Progenitor cell of endocrine pancreas (in vitro differentiated cells): ENCODE data around the gene DOCK1. TPM values are rescaled to one million over a fixed set of nuclear protein-coding genes. Genes with fewer than 3 reads are reported as not detected.

Experiments used
- DNase-seq: peaks from one replicate; pipeline ENCODE4 v3.0.0; 2021; ENCODE audit warnings: low spot score; ENCODE audit not compliant: unreplicated experiment
- H3K27ac Mint-ChIP-seq: 2 replicates; pipeline ENCODE4 v1.8.0; 2021; ENCODE audit warnings: mild to moderate bottlenecking, moderate library complexity, mixed read lengths
- H3K27me3 Mint-ChIP-seq: 2 replicates; pipeline ENCODE4 v1.8.0; 2021; ENCODE audit warnings: mixed read lengths
- H3K36me3 Mint-ChIP-seq: 2 replicates; pipeline ENCODE4 v1.8.0; 2022; ENCODE audit warnings: mixed read lengths; ENCODE audit not compliant: insufficient read depth
- H3K4me1 Mint-ChIP-seq: 2 replicates; pipeline ENCODE4 v1.8.0; 2021; ENCODE audit warnings: low read depth, mixed read lengths
- H3K4me3 Mint-ChIP-seq: 2 replicates; pipeline ENCODE4 v1.8.0; 2021; ENCODE audit warnings: low read depth, mild to moderate bottlenecking, moderate library complexity, mixed read lengths
- H3K9me3 Mint-ChIP-seq: 2 replicates; pipeline ENCODE4 v1.8.0; 2021; ENCODE audit warnings: low read depth, mixed read lengths
- total RNA-seq: library from RNA; stranded (reverse); gene quantifications from 2 replicates; pipeline ENCODE4 v1.2.1, GENCODE V29; 2021
- TF ChIP-seq, protein P1 (sequence below): fragments of 200-600 bp; sonication (generic); IDR thresholded peaks from one replicate; pipeline ENCODE4 v1.5.0; 2021; ENCODE audit warnings: antibody characterized with exemption, mild to moderate bottlenecking; ENCODE audit not compliant: unreplicated experiment

The DOCK1 gene
- total RNA-seq, 1 donor from 2014 or later = 77.8 TPM

DNA sequence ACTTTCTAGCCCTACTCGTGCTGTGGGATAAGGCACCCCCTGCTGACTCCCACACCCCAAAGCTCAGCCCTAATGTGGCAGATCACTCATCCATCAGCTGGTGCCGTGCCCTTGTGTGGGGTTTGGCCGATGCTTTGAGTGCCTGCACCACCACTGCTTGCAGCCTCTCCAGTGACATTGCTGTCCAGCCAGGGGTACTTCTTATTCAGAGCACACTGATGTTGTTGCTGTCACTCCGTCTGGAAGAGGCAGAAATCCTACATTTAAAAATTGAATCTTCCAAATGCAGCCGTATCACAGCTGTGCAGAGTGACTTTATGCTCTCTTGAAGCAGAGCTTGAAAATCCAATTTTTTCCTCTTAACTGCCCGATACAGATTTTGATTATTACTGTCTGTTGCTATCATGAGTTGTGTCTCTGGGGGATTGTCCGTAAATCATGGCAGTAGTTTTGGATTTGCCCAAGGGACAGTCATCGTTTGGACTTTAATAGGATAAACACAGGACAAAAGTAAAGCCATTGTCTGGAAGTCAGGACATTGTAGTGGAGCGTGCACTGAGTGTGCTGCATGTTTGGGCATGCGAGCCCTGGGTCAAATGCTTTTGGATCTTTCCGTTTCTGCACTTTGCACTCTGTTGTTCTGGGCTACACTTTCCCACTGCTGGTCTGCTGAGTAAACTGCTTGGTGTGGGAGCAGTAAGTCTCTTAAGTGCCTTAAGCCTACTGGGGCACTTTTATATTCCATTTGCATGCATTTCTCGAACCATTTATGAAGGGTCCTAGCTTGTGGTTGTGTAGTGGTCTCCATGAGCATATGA is 128.2 kb downstream of the DOCK1 start:
- TF ChIP-seq, protein P1, sequence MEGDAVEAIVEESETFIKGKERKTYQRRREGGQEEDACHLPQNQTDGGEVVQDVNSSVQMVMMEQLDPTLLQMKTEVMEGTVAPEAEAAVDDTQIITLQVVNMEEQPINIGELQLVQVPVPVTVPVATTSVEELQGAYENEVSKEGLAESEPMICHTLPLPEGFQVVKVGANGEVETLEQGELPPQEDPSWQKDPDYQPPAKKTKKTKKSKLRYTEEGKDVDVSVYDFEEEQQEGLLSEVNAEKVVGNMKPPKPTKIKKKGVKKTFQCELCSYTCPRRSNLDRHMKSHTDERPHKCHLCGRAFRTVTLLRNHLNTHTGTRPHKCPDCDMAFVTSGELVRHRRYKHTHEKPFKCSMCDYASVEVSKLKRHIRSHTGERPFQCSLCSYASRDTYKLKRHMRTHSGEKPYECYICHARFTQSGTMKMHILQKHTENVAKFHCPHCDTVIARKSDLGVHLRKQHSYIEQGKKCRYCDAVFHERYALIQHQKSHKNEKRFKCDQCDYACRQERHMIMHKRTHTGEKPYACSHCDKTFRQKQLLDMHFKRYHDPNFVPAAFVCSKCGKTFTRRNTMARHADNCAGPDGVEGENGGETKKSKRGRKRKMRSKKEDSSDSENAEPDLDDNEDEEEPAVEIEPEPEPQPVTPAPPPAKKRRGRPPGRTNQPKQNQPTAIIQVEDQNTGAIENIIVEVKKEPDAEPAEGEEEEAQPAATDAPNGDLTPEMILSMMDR = no peak
- H3K27me3 Mint-ChIP-seq = no peaks in the 10 kb centered on the region
- no peaks in the 10 kb centered on the region for H3K9me3 Mint-ChIP-seq
- H3K4me1 Mint-ChIP-seq = peaks cover 11% of the 10 kb centered on the region
- H3K36me3 Mint-ChIP-seq = peaks cover 42% of the 10 kb centered on the region
- H3K4me3 Mint-ChIP-seq = no peak overlapping the region
- DNase-seq = no peak
- no peak overlapping the region for H3K27ac Mint-ChIP-seq

DNA sequence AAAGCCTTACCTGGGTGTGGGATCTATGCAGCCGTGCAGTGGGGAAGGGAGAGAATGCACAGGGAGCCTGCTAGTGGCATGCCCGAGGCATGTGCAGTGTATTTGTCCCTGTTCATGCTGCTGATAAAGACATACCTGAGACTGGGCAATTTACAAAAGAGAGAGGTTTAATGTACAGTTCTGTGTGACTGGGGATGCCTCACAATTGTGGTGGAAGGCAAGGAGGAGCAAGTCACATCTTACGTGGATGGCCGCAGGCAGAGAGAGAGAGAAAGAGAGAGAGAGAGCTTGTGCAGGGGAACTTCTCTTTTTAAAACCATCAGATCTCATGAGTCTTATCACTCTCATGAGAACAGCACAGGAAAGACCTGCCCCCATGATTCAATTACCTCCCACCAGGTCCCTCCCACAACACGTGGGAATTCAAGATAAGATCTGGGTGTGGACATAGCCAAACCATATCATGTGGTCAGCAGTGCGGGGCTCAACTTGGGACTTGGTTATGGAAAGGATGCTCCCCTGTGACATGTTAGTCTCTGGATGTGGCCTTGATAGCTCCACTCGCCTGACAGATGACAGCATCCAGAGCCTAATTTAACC is 128.9 kb downstream of the DOCK1 start:
- no peaks in the 10 kb centered on the region for H3K9me3 Mint-ChIP-seq
- no peak overlapping the region for H3K4me3 Mint-ChIP-seq
- TF ChIP-seq, protein P1 = no peak
- H3K27ac Mint-ChIP-seq = no peak overlapping the region
- H3K4me1 Mint-ChIP-seq = peaks cover 11% of the 10 kb centered on the region
- H3K27me3 Mint-ChIP-seq = no peaks in the 10 kb centered on the region
- H3K36me3 Mint-ChIP-seq = peaks cover 41% of the 10 kb centered on the region
- no peak for DNase-seq

DNA sequence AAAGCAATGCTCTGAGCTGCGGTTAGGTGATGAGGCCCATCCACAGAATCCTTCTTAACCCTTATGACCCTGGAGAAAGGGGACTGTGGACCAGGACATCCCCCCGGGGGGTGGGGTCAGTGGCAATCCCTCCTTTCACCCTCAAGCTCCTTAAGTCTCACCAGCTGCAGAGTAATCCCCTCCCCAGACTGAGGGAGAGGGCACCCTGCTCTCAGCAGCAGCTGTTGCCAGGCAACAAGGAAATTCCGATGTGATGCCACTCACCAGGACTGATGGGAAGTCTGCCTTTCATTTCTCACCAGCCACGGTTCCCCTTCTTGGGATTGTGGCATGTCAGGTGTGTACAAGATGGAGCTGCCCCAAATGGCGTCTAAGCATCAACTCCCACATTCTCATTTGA is 129.6 kb downstream of the DOCK1 start:
- no peak for DNase-seq
- H3K4me3 Mint-ChIP-seq = no peak overlapping the region
- peaks cover 11% of the 10 kb centered on the region for H3K4me1 Mint-ChIP-seq
- no peaks in the 10 kb centered on the region for H3K9me3 Mint-ChIP-seq
- H3K36me3 Mint-ChIP-seq = peaks cover 44% of the 10 kb centered on the region
- H3K27me3 Mint-ChIP-seq = no peaks in the 10 kb centered on the region
- TF ChIP-seq, protein P1 = no peak
- no peak overlapping the region for H3K27ac Mint-ChIP-seq

DNA sequence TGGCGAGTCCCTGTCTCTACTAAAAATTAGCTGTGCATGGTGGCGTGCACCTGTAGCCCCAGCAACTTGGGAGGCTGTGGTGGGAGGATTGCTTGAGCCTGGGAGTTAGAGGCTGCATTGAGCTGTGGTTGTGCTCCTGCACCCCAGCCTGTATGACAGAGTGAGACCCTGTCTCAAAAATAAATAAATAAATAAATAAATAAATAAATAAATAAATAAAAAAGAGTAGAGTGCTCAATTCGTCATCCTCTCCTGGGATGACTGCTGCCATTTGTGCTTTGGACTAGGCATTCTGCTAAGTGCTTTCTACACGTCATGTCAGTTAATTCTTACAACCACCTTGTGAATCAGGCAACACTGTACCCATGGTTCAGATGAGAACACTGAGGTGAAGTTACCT is 130.6 kb downstream of the DOCK1 start:
- Mint-ChIP-seq H3K27me3 (no peaks in the 10 kb centered on the region), H3K4me3 (no peak overlapping the region), H3K36me3 (peaks cover 35% of the 10 kb centered on the region), H3K27ac (no peak overlapping the region), H3K9me3 (no peaks in the 10 kb centered on the region), H3K4me1 (peaks cover 6% of the 10 kb centered on the region)
- DNase-seq = no peak
- TF ChIP-seq, protein P1 = no peak

DNA sequence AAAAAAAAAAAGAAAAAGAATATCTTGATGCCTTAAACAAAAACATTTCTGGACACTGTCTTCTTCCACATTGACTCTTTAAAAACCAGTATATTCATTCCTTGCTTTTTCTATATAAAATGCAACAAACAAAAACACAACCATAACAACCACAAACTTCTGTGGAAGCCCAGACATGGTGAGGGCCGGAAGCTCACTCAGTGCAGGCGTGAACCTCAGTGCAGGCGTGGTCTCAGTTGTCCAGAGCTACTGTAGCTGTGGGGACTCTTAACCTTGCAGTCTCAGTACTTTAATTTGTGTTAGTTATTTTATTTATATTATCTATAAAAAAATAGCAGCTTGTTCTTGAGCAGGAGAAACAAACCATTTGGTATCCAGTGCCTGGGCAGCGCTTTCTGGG is 131.8 kb downstream of the DOCK1 start:
- H3K4me1 Mint-ChIP-seq = peaks cover 2% of the 10 kb centered on the region
- H3K36me3 Mint-ChIP-seq = peaks cover 37% of the 10 kb centered on the region
- H3K4me3 Mint-ChIP-seq = no peak overlapping the region
- no peaks in the 10 kb centered on the region for H3K9me3 Mint-ChIP-seq
- no peak for DNase-seq
- H3K27ac Mint-ChIP-seq = no peak overlapping the region
- TF ChIP-seq, protein P1 = no peak
- no peaks in the 10 kb centered on the region for H3K27me3 Mint-ChIP-seq
